ENCODE data around the gene CENPK. TPM values are rescaled to one million over a fixed set of nuclear protein-coding genes. Genes with fewer than 3 reads are reported as not detected.

CENPK gene
- total and polyA plus RNA-seq, 9 of the 15 experiments (the other 6 are each of a cell fraction or from before 2014, with no cell fraction given) = 30.8 to 134 (median 69.0) TPM

DNA sequence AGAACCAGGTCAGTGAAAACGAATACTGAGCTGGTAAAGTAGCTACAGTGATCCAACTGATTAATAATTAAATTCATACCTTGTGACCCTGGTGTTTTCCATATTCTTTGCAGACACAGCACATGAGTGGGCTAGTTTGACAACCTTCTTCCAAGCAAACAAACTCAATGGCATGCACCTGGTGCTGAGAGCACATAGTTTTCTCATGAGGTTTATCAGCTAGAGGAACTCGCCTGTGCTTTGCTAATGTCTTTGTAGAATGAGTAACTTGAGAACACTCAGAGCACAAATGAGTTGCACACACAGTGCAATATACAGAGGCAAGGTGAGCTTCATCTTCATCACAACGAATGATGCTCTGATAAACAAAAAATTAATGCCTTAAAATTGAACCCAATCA, 48.6 kb upstream of the CENPK start:
- Histone ChIP-seq H3K4me3 (no peak overlapping the region), H3K9me1 (ENCODE audit: control insufficient read depth, insufficient read depth, low read length) (no peaks in the 10 kb centered on the region), H3K9ac (ENCODE audit: insufficient read depth in 1 of 2, low read depth in 2 of 2, low read length in 2 of 2) (no peak overlapping the region), H3K36me3 (ENCODE audit: control insufficient read depth, insufficient read depth, low read length) (peaks cover 60% of the 10 kb centered on the region), H3K9me3 (replicated peaks; ENCODE audit: control insufficient read depth, insufficient read depth, low read depth, low read length) (no peaks in the 10 kb centered on the region), H3K4me1 (replicated peaks in 1 of 2; ENCODE audit: control insufficient read depth in 2 of 2, insufficient read depth in 2 of 2, low read length in 2 of 2) (no peaks in the 10 kb centered on the region), H3K27me3 (ENCODE audit: control insufficient read depth in 2 of 2, insufficient read depth in 2 of 2, low read length in 2 of 2) (no peaks in the 10 kb centered on the region), H2AFZ (ENCODE audit: low read depth, low read length) (no peak overlapping the region), H3K79me2 (ENCODE audit: control insufficient read depth, insufficient read depth, low read length) (no peaks in the 10 kb centered on the region), H4K20me1 (replicated peaks; ENCODE audit: control insufficient read depth, insufficient read depth, low read length) (no peaks in the 10 kb centered on the region), H3K4me2 (ENCODE audit: insufficient read depth, low read length) (no peak overlapping the region), H3K27ac (ENCODE audit: extremely low read depth, low read depth, low read length) (no peak overlapping the region)
- 50% methylated on average over 3 of the region's 3 CpGs for WGBS (ENCODE audit: insufficient coverage, low coverage, missing lambda C conversion rate)
- intact Hi-C loops (cut with micrococcal nuclease) (no loop called here), in situ Hi-C loops (cut with MboI) (no loop called here)
- no peak for FAIRE-seq
- no peak for DNase-seq (ENCODE audit: extremely low read depth in 1 of 4, low spot score in 3 of 4)
- TF ChIP-seq ZNF212 (CRISPR knock-in tag; IDR thresholded peaks at IDR 0.05) (no peak), PHF8 (IDR thresholded peaks at IDR 0.05; ENCODE audit: borderline replicate concordance, low read length) (no peak), ZBTB7A (IDR thresholded peaks at IDR 0.05; ENCODE audit: borderline replicate concordance, control insufficient read depth, low read depth, low read length) (no peak), HMGN3 (IDR thresholded peaks at IDR 0.05; ENCODE audit: borderline replicate concordance, extremely low read depth, insufficient read length, low read depth, low read length) (no peak), NFRKB (IDR thresholded peaks at IDR 0.05; ENCODE audit: low read depth) (no peak), CHD1 (IDR thresholded peaks at IDR 0.05; ENCODE audit: low read length) (no peak), SMARCA4 (IDR thresholded peaks at IDR 0.05) (no peak), NFE2L1 (tag; IDR thresholded peaks at IDR 0.05; ENCODE audit: borderline replicate concordance, low read depth) (no peak), SRSF3 (IDR thresholded peaks at IDR 0.05; ENCODE audit: insufficient read depth, low read length) (no peak), SLC30A9 (CRISPR knock-in tag; IDR thresholded peaks at IDR 0.05) (no peak), MED1 (CRISPR knock-in tag; IDR thresholded peaks at IDR 0.05; ENCODE audit: borderline replicate concordance) (no peak), ESRRA (IDR thresholded peaks at IDR 0.05; ENCODE audit: borderline replicate concordance, low read depth) (no peak), ZKSCAN1 (IDR thresholded peaks at IDR 0.05; ENCODE audit: low read depth, low read length) (no peak), ZBED1 (IDR thresholded peaks at IDR 0.05) (no peak), POLR3A (IDR thresholded peaks at IDR 0.05; ENCODE audit: borderline replicate concordance, extremely low read depth, insufficient read depth, insufficient read length) (no peak), POLR2B (IDR thresholded peaks at IDR 0.05; ENCODE audit: low read depth, partially characterized antibody) (no peak), TCF7L2 (IDR thresholded peaks at IDR 0.05; ENCODE audit: low read depth, low read length) (no peak), NR2F6 (CRISPR knock-in tag; IDR thresholded peaks at IDR 0.05) (no peak)
- TF ChIP-seq, protein P1, sequence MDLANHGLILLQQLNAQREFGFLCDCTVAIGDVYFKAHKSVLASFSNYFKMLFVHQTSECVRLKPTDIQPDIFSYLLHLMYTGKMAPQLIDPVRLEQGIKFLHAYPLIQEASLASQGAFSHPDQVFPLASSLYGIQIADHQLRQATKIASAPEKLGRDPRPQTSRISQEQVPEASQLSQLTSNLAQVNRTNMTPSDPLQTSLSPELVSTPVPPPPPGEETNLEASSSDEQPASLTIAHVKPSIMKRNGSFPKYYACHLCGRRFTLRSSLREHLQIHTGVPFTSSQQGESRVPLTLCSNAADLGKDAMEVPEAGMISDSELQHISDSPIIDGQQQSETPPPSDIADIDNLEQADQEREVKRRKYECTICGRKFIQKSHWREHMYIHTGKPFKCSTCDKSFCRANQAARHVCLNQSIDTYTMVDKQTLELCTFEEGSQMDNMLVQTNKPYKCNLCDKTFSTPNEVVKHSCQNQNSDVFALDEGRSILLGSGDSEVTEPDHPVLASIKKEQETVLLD (IDR thresholded peaks at IDR 0.05) = no peak
- TF ChIP-seq, protein P2, sequence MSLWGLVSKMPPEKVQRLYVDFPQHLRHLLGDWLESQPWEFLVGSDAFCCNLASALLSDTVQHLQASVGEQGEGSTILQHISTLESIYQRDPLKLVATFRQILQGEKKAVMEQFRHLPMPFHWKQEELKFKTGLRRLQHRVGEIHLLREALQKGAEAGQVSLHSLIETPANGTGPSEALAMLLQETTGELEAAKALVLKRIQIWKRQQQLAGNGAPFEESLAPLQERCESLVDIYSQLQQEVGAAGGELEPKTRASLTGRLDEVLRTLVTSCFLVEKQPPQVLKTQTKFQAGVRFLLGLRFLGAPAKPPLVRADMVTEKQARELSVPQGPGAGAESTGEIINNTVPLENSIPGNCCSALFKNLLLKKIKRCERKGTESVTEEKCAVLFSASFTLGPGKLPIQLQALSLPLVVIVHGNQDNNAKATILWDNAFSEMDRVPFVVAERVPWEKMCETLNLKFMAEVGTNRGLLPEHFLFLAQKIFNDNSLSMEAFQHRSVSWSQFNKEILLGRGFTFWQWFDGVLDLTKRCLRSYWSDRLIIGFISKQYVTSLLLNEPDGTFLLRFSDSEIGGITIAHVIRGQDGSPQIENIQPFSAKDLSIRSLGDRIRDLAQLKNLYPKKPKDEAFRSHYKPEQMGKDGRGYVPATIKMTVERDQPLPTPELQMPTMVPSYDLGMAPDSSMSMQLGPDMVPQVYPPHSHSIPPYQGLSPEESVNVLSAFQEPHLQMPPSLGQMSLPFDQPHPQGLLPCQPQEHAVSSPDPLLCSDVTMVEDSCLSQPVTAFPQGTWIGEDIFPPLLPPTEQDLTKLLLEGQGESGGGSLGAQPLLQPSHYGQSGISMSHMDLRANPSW (CRISPR knock-in tag; IDR thresholded peaks at IDR 0.05) = no peak
- ChIA-PET CTCF (ENCODE audit: low intra/inter-chr PET ratio) (no interaction called here), POLR2A (no interaction called here)
- no peak for ATAC-seq
- no TSS peak for BruUV-seq (replicated peaks)

Measured in K562 (cell line).